ENCODE results near the gene S100A10.

The S100A10 gene

DNA sequence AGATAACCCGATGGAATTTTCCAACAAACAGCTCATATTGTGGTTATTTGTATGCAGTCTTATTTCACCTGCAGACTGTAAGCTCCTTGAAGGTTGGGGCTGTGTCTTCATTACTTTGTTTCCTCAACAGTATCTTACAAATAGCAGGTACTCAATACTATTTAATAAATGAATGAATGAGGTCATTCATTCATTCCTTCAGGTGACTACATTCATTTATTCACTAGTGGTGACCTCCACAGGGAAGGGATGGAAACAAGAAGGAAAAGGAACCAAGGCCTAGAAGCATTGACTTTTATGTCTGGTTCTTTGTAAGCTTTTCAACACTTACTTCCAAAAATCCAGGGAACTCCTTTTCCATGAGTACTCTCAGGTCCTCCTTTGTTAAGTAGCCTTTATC, 7.9 kb downstream of the S100A10 start:
- no peak for DNase-seq

DNA sequence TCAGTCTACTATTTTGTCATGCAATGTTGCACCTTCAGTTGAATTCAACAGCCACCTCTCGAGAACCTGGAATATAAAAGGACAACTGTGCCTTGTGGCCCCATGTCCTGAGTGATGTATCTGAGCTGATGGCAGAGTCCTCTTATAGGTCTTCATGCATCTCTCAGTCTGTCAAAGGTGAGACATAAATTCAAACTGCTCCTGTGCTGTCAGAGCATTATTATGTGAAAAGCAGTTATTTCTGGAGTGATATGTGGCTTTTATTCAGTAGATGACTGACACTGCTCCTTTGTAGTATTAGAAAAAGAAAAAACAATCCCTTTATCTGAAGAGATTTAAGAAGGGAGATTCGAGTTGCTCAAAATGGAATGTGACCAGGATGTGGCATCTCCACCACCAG, 8.4 kb downstream of the S100A10 start:
- DNase-seq: no peak

DNA sequence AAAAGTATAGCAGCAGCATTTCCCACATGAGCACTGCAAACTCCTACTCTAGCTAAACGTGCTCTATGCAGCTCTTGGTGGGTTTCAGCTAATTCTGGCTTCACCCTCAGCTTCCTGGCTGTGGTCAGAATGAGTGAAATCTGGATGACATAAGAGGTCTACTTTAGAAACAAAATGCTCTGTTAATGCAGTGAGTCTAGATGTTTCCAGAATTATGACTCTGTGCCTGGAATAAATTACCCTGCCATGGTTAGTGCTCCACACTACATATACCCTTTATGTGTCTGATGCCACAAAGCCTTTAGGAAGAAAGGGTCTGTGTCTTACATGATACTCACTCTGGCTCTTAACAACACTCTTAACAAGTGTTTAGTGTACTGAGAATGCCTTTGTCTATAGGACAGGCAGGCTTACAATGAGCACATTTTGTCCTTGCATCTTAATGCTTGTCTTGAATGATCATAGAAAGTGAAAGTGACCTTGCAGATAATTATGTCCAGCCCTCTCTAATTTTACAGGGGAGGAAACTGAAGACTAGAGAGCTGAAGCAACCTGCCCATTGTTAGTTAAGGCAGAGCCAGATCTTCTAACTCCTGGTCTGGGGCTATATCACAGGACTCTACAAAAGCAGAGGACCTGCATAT, 9.2 kb downstream of the S100A10 start:
- no peak for DNase-seq

DNA sequence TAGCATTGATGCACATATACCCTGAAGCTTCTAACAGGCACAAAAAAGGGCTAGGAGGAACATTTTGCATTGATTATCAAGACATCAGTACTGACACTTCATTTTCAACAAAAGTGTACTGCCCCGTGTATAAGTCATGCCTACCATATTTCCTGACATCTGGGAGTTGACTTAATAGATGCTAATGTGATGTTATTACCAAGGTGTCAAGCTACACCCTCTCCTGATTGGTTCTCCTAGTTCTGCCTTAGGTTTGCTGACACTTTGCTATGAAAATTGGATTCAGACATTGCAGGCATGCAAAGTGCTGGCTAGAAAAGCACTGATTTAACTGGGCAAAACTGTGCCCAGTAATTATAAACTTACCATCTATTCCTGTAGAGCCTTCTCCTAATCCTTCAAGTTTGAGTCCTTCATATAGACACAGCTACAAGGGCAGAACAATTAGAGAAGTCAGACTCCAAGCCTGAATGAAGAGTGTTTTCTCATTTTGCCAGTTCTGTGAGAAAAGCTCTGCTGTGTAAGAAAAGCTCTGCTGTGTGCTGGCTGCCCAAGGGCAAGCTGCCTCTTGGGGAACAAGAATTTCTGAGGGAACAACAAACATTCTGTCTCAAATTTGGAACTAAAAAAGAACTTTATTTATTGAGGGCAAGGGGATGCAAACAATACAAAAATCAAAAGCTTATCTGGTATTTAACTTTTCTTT, 11.2 kb downstream of the S100A10 start:
- DNase-seq: no peak

DNA sequence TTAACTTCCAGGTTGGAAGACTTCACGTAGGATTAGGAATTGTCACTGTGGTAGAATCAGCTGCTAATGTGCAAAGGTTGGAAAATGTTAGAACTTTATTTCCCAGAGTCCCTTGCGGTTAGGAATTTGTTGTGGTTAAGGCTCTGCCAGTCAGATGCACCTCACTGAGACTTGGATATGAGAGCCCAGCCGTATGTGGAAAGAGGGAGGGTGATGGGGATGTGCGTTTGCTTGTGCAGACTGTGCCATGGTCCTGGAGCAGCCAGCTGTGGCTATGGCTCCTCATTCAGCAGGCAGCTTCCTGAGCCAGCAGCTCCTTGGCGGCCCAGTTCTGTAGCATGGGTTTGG, 12.5 kb downstream of the S100A10 start:
- DNase-seq: no peak

DNA sequence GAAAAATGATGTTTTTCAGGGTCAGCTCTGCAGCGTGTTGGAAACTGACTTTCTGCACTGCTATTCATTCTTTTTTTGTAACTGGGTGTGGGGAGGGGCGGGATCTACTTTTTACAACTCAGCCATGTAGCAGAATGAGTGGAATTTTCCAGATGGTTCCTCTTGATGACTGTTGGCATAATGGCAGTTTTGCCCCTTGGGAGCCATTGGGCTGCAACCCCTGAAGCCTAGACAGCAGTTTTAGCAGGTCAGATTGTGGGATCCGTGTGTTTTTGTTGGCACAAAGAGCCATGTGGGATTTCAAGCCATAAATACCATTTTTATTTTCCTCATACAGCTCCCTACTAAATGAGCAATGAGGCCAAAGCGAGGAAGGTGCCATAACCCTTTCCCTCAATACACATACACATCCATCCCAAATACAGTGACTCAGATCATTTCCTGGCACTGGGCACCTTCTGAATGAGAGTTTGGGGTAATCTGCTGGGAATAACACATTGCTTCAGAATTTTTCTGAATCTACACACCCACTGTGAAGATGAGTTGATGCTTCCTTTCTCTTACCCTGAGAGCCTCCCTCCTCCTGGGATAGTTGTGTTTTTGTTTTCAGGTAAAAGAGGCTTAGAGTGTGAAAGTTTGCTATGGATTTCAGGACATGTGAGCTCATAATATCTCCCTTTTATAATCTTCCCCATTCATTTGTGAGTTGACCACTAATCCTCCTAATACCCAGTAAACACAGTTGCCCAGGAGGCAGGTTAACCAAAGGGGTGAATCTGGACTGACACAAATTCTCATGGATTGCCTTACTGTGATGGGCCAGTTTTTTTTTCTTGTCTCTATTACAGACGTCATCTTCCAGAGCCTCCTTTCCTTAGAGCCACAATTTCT, 13.1 kb downstream of the S100A10 start:
- no peak for DNase-seq

DNA sequence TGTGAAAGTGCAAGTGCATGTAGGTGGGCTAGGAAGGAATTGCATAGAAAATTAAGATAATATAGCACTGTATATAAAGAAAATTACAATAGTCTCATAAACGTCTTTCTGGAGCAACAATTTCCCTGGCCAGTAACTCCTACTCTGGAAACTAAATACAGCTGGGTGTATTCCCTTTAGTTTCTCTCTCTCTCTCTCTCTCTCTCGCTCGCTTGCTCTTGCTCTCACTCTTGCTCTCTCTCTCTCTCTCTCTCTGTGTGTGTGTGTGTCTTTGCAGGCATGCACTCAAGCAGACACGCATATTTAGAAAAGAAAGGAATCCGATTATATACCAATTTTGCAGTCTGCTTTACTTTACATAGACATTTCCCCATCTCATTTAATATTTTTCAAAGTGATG, 14.7 kb downstream of the S100A10 start:
- DNase-seq: no peak

DNA sequence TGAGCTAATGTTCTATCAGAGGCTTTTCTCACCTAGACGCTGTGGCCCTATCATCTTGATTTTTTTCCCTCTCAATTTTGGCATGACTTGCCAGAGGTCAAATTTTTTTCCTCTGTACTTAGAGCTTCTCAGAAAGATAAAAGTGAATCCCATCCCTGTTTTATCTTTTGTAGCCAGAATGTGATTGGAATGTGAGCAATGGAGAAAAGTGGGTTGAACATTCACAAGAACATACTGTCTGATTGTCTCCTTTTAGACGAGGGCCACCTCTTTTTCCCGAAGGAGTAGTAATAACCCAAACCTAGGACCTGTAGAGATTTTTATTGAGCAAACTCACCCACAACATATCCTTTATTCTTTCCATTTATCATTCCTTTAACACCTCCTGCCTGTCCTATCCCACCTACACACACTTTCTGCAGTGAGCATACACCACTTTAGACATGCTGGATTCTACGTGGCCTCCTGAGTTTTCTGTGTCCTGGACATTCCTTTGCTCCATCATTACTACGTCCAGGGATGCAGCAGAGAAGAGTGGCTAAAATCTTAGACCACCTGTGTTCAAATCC, 15.9 kb downstream of the S100A10 start:
- DNase-seq: no peak

DNA sequence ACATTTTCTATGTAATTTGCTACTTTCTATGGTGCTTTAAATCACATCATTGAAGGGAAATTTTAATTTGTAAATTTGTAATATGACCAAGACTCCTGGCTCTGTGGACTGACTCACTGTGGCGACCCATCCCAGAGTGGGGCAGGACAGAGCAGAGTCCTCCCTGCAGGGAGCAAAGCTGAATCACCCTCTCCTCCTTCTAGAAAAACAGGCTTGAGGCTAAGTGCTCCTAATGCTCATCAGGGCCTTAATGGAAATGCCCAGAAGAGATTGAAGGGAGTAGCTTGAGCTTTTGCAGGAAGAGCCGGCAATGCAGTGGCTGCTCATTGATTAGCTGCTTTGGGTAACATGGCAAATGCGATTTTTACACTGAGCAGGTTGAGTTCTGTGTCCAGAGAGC, 16.8 kb downstream of the S100A10 start:
- DNase-seq: no peak

DNA sequence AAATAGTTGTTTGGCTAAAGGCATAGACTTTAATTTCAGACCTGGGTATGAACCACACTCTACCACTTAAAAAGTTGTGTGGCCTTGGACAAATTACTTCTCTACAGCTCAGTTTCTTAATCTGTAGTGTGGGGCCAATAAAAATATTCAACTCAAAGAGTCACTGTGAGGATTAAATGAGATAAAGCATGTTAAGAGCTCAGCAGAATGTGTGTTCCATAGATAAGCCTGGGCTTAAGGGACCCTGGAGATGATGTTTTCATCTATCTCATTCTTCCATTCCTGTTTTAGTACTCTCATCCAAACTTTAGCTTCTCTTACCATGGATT, 17.7 kb downstream of the S100A10 start:
- no peak for DNase-seq

DNA sequence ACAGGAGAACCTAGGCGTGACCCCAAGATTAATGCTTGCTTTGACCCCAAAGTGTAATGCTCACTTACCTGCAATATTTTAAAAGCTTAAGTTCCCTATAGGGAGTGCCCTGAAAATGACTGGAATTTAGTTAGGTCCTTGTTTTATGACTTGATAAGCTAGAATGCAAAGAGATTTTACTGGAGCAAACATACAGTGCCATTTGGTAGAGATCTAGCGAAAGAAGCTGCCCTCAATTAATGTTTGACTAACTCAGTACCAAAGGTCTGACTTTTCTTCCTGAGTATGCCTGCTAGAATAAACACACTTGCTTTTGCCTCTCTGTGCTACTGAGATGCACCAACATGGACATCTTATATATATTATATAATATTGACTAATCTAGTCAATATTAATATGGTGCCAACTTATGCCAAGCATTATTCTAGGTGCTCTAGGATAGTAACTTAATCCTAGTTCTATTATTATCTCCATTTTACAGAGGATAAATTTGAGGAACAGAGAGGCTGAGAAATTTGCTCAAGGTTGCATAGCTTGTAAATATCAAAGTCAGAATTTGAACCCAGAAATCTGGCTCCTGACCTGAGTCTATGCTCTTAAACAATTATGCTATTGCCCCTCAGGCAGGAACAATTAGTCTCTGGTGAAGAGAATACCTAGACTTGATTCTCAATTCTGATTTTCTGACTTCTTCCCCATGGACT, 18.2 kb downstream of the S100A10 start:
- DNase-seq: no peak

DNA sequence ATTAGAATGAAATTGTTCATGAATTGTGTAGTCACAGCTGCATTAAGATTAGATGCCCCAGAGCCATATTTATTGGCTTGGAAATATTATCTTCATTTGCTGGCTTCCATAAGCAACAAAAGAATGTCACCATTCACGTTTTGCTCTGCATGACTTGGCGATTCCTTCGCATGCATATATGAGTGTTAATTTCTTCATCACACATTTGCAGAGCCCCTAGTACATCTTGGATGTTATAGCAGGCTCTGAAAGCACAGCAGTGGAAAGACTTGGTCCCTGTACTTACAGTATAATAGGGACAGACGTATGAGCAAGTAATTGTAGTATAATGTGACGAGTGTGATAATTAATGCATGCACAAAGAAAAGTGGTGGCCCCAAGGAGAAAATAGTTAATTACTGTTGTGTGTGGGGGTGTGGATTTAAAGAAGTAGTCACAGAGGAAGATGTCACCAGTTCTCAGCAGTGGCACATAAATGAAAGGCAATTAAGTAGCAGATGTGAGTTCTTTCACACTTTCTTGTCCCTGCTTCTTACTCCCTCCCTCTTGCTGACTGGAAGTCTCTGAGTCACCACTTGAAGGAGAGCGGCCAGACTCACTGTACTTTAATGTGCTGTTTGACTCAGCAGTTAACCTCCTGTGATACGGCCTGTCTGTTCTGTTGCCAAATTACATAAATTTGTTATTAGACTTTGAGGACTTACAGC, 21.0 kb downstream of the S100A10 start:
- DNase-seq: no peak

DNA sequence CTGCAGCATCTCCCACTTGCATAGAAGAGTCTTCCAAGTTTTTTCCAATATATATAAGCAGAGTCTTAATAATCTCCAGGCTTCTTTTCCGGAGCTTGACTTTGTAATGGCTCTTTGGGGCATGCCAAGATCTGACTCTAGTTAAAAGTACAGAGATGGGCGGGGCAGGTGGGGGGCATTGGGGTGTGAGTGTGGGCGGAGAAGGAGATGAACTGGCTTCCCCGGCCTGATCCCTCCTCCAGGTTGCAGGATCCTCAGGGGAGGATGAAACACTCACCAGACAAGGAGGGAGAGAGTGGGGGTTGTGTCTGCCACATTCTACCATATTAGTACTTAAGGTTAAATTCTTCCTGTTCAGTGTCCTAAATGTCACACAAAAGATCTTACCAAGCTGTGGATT, 23.0 kb downstream of the S100A10 start:
- no peak for DNase-seq

DNA sequence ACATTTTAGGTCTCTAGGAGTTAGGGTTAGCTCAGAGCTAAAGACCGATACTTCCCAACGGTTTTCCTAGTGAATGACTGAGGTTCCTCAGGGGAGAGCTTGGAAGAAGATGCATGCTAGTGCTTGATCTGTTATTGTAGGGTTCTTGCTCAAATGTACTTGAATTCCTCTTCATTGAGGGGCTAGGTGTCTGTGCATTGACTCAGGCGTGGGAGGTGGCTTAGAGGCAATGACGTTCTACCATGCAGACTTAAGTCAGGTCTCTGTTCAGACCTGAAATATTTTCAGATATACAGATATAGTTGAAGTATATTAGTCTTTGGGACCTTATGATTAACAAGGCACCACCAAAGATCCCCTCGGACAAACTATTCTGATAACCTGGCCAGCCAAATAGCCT, 23.5 kb downstream of the S100A10 start:
- DNase-seq: no peak

DNA sequence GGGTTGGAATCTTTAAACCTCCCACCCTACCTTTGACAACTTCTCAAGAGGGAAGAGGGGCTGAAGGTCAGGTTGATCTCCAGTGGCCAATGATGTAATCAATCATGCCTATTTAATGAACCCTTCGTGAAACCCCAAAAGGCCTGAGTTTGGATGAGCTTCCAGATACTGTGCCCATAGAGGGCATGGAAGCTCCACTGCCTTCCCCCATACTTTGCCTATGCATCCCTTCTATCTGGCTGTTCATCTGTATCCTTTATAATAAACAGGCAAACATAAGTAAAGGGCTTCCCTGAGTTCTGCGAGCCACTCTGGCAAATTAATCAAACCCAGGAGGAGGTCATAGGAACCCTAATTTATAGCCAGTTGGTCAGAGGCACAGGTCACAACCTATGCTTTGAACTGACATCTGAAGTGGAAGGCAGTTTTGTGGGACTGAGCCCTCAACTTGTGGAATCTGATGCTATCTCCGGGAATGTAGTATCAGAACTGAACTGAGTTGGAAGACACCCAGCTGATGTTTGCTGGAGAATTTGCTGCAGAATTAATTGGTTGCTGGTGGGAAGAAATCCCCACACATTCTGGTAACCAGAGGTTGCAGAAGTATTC, 24.8 kb downstream of the S100A10 start:
- DNase-seq: no peak

DNA sequence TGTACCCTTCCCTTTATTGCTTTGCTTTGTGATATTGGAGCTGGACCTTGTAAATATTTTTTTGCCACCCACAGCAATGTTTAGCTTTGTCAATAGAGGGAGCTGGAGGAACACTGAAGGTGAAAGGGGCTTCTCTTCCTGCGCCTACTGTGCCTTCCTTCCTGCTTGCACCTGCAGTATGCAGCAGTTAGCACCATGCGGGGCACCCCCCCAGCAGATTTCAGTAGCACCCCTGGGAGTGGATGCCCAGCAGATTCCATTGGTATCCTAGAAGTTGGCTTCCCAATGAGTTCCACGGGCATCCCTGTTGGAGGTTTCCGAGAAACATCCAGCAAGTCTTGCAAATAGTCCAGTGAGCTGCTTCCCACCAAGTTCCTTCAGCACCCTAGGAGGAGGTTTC, 25.6 kb downstream of the S100A10 start:
- DNase-seq: no peak

DNA sequence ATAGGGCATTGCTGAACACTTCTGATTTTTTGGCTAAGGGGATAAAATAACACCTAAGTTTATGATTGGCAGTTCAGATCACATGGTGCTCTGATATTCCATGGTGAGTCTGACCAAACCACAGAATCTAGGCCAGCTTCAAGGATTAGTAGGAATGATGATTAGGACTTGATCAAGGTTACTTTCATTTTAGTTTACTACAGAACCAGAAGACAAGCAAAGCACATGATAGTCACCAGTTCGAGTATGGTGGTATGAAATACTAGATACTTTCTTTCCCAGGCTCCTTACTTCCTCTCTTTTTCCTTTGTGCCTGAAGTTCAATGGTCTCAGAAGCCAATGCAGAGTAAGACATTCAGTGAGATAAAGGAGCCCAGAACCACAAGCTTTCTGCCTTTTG, 26.6 kb downstream of the S100A10 start:
- DNase-seq: no peak

DNA sequence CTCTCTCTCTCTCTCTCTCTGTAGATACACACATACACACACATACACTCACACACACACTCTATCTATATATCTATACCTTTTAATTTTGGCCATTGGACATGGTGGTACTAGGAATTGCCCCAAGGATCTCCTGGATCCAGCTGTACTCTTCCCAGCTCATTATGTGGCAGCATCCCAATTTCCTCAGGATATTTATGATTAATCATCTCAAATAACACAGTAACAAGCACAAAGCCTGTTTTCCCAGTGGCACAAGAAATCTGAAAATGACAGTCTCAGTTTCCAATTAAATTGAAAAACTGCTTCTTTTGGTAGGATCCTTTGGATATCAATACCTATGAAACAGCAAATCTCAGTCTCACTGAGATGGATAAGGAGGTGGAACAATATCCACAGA, 27.6 kb downstream of the S100A10 start:
- DNase-seq: no peak

DNA sequence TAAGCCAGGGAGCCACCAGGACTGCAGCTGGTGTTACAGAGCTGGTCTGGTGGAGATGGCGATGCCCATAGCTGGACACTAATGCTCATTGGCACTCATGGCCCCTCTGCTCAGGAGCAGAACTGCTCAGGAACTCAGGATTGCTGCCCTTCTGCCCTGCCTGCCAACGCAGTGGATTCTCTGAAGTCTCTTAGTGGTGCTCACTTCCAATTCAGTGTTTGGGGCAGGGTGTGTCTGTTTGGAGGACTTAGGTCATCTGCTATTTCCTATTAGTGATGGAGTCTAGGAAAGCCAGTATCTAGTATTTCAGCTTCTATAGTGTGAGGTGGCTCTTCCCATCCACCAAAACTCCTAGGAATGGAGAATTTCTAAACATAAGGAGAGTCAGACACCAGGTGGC, 29.1 kb downstream of the S100A10 start:
- no peak for DNase-seq

DNA sequence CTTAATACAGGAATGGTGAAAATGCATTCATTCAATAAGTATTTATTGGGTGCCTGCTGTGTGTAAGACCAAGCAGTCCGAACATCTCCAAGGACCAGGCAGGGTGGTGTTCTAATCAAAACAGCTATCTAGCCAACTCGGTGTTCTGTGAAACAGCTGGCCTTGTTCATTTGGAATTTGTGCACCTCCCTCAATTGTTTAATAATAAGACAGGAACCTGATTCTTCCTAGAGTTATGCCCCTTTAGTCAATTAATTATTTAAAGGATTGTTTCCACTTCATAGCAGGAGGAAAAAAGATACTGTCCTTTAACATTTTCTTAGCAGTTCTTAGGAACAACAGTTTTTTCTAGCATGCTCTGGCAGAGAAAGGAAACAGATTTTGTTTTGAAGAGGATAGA, 30.4 kb downstream of the S100A10 start:
- no peak for DNase-seq

DNA sequence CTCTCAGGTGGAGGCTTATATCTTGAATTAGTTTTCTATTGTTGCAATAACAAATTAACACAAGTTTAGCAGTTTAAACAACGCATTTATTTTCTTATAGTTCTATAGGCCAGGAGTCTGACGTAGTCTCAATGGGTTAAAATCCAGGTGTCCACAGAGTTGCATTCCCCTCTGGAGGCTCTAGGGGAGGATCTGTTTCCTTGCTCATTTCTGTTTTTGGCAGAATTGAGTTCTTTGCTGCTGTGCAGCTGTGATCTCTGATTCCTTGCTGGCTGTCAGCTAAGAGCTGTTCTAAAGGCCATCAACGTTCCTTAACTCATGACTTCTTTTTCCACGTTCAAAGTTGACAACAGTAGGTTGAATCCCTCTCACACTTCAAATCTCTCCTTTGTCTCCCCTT, 31.8 kb downstream of the S100A10 start:
- no peak for DNase-seq
